H9 (cell line): ENCODE data around the gene MBD3L1. TPM values are rescaled to one million over a fixed set of nuclear protein-coding genes. Genes with fewer than 3 reads are reported as not detected.

Source experiments
- DNase-seq: peaks from one replicate; pipeline ENCODE4 v3.0.0-alpha.2; 2017
- H2AFZ ChIP-seq: one replicate; pipeline ENCODE4 v1.6.1; 2013; ENCODE audit warnings: mild to moderate bottlenecking, low read length, control low read depth, moderate library complexity
- H2AK5ac ChIP-seq: 2 replicates; pipeline ENCODE4 v1.6.1; 2013; ENCODE audit warnings: low read length, control low read depth, mixed read lengths; ENCODE audit not compliant: insufficient read length
- H2BK120ac ChIP-seq: one replicate; pipeline ENCODE4 v1.6.1; 2013; ENCODE audit warnings: low read depth, mild to moderate bottlenecking, low read length, control low read depth, inconsistent platforms; ENCODE audit not compliant: poor library complexity, severe bottlenecking
- H2BK12ac ChIP-seq: 2 replicates; pipeline ENCODE4 v1.6.1; 2013; ENCODE audit warnings: low read length, control low read depth, mixed read lengths, low read depth; ENCODE audit not compliant: insufficient read length
- H2BK15ac ChIP-seq: 2 replicates; pipeline ENCODE4 v1.6.1; 2013; ENCODE audit warnings: low read depth, low read length, control low read depth
- H2BK20ac ChIP-seq: one replicate; pipeline ENCODE4 v1.6.1; 2013; ENCODE audit warnings: low read depth, mild to moderate bottlenecking, low read length, control low read depth, inconsistent platforms; ENCODE audit not compliant: poor library complexity, severe bottlenecking
- H2BK5ac ChIP-seq: 2 replicates; pipeline ENCODE4 v1.6.1; 2013; ENCODE audit warnings: low read length, control low read depth, mixed read lengths; ENCODE audit not compliant: insufficient read length
- H3K14ac ChIP-seq: 2 replicates; pipeline ENCODE4 v1.6.1; 2013; ENCODE audit warnings: low read length, control low read depth; ENCODE audit not compliant: insufficient read depth
- H3K18ac ChIP-seq: 2 replicates; pipeline ENCODE4 v1.6.1; 2013; ENCODE audit warnings: low read depth, mild to moderate bottlenecking, mixed read lengths, low read length, control low read depth; ENCODE audit not compliant: insufficient read length
- H3K23ac ChIP-seq: 2 replicates; pipeline ENCODE4 v1.6.1; 2013; ENCODE audit warnings: low read length, control low read depth, mixed read lengths, low read depth; ENCODE audit not compliant: insufficient read length
- H3K23me2 ChIP-seq: 2 replicates; pipeline ENCODE4 v1.6.1; 2013; ENCODE audit warnings: low read depth, mild to moderate bottlenecking, mixed read lengths, low read length, control low read depth; ENCODE audit not compliant: insufficient read length, poor library complexity, severe bottlenecking
- H3K27ac ChIP-seq: 2 replicates; pipeline ENCODE4 v1.5.1; 2013; ENCODE audit warnings: low read length, control low read depth, mixed read lengths, low read depth; ENCODE audit not compliant: insufficient read length
- H3K27me3 ChIP-seq: 2 replicates; pipeline ENCODE4 v1.6.1; 2013; ENCODE audit warnings: low read length, control low read depth, inconsistent platforms; ENCODE audit not compliant: insufficient read depth
- H3K4ac ChIP-seq: 2 replicates; pipeline ENCODE4 v1.6.1; 2013; ENCODE audit warnings: low read depth, mild to moderate bottlenecking, control low read depth, inconsistent platforms, low read length, moderate library complexity
- H3K4me1 ChIP-seq: 2 replicates; pipeline ENCODE4 v1.6.1; 2013; ENCODE audit warnings: low read length, control low read depth, inconsistent platforms; ENCODE audit not compliant: insufficient read depth
- H3K4me2 ChIP-seq: 2 replicates; pipeline ENCODE4 v1.6.1; 2013; ENCODE audit warnings: low read length, control low read depth, mixed read lengths; ENCODE audit not compliant: insufficient read length, insufficient read depth
- H3K56ac ChIP-seq: 2 replicates; pipeline ENCODE4 v1.6.1; 2013; ENCODE audit warnings: low read depth, mild to moderate bottlenecking, mixed read lengths, low read length, control low read depth; ENCODE audit not compliant: insufficient read length
- H3K79me1 ChIP-seq: 2 replicates; pipeline ENCODE4 v1.6.1; 2013; ENCODE audit warnings: low read depth, mild to moderate bottlenecking, moderate library complexity, low read length, control low read depth, inconsistent platforms; ENCODE audit not compliant: insufficient read depth, poor library complexity, severe bottlenecking
- H3K79me2 ChIP-seq: 2 replicates; pipeline ENCODE4 v1.6.1; 2013; ENCODE audit warnings: low read length, control low read depth, inconsistent platforms; ENCODE audit not compliant: insufficient read depth
- H3K9ac ChIP-seq: 2 replicates; pipeline ENCODE4 v1.6.1; 2013; ENCODE audit warnings: low read length, control low read depth, mixed read lengths; ENCODE audit not compliant: insufficient read length; ENCODE audit errors: extremely low read depth
- H3K9me3 ChIP-seq: one replicate; pipeline ENCODE4 v1.6.1; 2013; ENCODE audit warnings: low read depth, low read length, inconsistent platforms; ENCODE audit not compliant: control insufficient read depth
- H3T11ph ChIP-seq: one replicate; pipeline ENCODE4 v1.6.1; 2013; ENCODE audit warnings: mild to moderate bottlenecking, low read length, control low read depth, inconsistent platforms
- H4K20me1 ChIP-seq: one replicate; pipeline ENCODE4 v1.6.1; 2013; ENCODE audit not compliant: control insufficient read depth, insufficient read length, insufficient read depth
- H4K5ac ChIP-seq: 2 replicates; pipeline ENCODE4 v1.6.1; 2013; ENCODE audit warnings: low read depth, mild to moderate bottlenecking, mixed read lengths, low read length, control low read depth; ENCODE audit not compliant: insufficient read length
- H4K8ac ChIP-seq: replicated peaks from 2 replicates; pipeline ENCODE4 v1.6.1; 2013; ENCODE audit warnings: low read length, control low read depth, mixed read lengths, low read depth; ENCODE audit not compliant: insufficient read length
- H4K91ac ChIP-seq: 2 replicates; pipeline ENCODE4 v1.6.1; 2013; ENCODE audit warnings: low read depth, mild to moderate bottlenecking, moderate library complexity, mixed read lengths, low read length, control low read depth; ENCODE audit not compliant: insufficient read length
- H3K27ac Mint-ChIP-seq, 3 experiments: 2 replicates in 2 of 3; 3 replicates in 1 of 3; pipeline ENCODE4 v1.8.0; 2020 to 2021; ENCODE audit warnings: mixed read lengths in 3 of 3, mild to moderate bottlenecking in 1 of 3, moderate library complexity in 1 of 3
- H3K27me3 Mint-ChIP-seq: 2 replicates; pipeline ENCODE4 v1.8.0; 2021; ENCODE audit warnings: low read depth, mild to moderate bottlenecking, moderate library complexity, mixed read lengths
- H3K36me3 Mint-ChIP-seq, 3 experiments: 2 replicates in 2 of 3; 3 replicates in 1 of 3; pipeline ENCODE4 v1.8.0; 2020 to 2021; ENCODE audit warnings: low read depth in 3 of 3, mixed read lengths in 3 of 3; ENCODE audit not compliant: insufficient read depth in 1 of 3
- H3K4me1 Mint-ChIP-seq, 2 experiments: 2 replicates each; pipeline ENCODE4 v1.8.0; 2020; ENCODE audit warnings: mixed read lengths in 2 of 2
- H3K4me3 Mint-ChIP-seq, 2 experiments: 2 replicates in 1 of 2; 3 replicates in 1 of 2; pipeline ENCODE4 v1.8.0; 2020 to 2021; ENCODE audit warnings: mild to moderate bottlenecking in 2 of 2, mixed read lengths in 2 of 2, moderate library complexity in 1 of 2
- H3K9me3 Mint-ChIP-seq, 2 experiments: 2 replicates in 1 of 2; 3 replicates in 1 of 2; pipeline ENCODE4 v1.8.0; 2020; ENCODE audit warnings: mild to moderate bottlenecking in 2 of 2, mixed read lengths in 2 of 2, moderate library complexity in 1 of 2
- CTCF ChIP-seq: fragments of 200-600 bp; sonication (generic); conservative IDR thresholded peaks from 3 replicates; pipeline ENCODE4 v1.8.0; 2021; ENCODE audit warnings: antibody characterized with exemption, mild to moderate bottlenecking
- WGBS: extraction: QIAGEN DNeasy Blood & Tissue Kit; methylation state at CpG from one replicate; pipeline ENCODE4 v1.1.7; 2013; ENCODE audit warnings: missing lambda C conversion rate, low lambda C conversion rate, mixed read lengths; ENCODE audit not compliant: insufficient read length; ENCODE audit errors: extremely low coverage; 5-methylcytosine and 5-hydroxymethylcytosine counted together
- total RNA-seq: library from RNA; stranded (reverse); gene quantifications from 2 replicates; pipeline ENCODE4 v1.2.1, GENCODE V29; 2021

Gene MBD3L1
- total RNA-seq, 1 experiment from 2014 or later: not detected

DNA sequence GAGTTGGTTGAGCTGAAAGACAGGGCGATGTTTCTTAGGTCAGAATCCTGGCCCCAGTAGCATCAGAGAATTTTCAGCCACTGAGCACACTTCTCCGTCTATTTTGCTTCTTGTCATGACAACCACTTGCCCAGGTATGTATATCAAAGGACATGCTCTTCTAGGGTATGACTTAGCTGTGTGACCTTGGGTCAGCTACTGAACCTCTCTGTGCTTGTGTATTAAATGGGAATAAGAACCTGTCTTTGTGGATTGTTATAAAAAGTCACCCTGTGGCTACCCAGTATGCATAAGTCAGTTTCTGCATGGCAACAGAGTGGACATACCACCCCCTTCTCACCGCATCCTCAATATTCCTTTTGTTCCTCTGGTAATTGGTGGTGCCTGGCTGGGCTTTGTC lies 26.1 kb downstream of the MBD3L1 start:
- no peak overlapping the region for H2BK12ac ChIP-seq
- H3K79me1 ChIP-seq: no peaks in the 10 kb centered on the region
- H2BK15ac ChIP-seq: no peak overlapping the region
- Mint-ChIP-seq H3K4me3 (no peak overlapping the region), H3K36me3 (peaks cover 5 to 27% (median 9%) of the 10 kb centered on the region in 3 experiments; a peak in 6 of 7 replicates), H3K27ac (no peak overlapping the region), H3K9me3 (peaks cover 61 to 88% of the 10 kb centered on the region in 2 experiments), H3K4me1 (no peaks in the 10 kb centered on the region), H3K27me3 (peaks cover 8% of the 10 kb centered on the region)
- no peak overlapping the region for H2BK120ac ChIP-seq
- no peak overlapping the region for H4K8ac ChIP-seq
- H3K56ac ChIP-seq: no peak overlapping the region
- no peak overlapping the region for H4K5ac ChIP-seq
- H3K23ac ChIP-seq: no peak overlapping the region
- H3K27ac ChIP-seq: no peak overlapping the region
- H3K9ac ChIP-seq: no peak overlapping the region
- H4K91ac ChIP-seq: no peak overlapping the region
- no peaks in the 10 kb centered on the region for H3K23me2 ChIP-seq
- H3K18ac ChIP-seq: no peak overlapping the region
- no peaks in the 10 kb centered on the region for H3K27me3 ChIP-seq
- no peaks in the 10 kb centered on the region for H4K20me1 ChIP-seq
- no peak for TF ChIP-seq CTCF
- DNase-seq: no peak
- no peak overlapping the region for H3K4ac ChIP-seq
- no peaks in the 10 kb centered on the region for H3K4me1 ChIP-seq
- H3K9me3 ChIP-seq: peaks cover 58% of the 10 kb centered on the region
- no peaks in the 10 kb centered on the region for H3K79me2 ChIP-seq
- H2BK5ac ChIP-seq: no peak overlapping the region
- no peak overlapping the region for H2AK5ac ChIP-seq
- H3T11ph ChIP-seq: no peak overlapping the region
- H3K14ac ChIP-seq: no peak overlapping the region
- WGBS: no CpG with 5 or more reads among the region's 3 CpGs
- H2AFZ ChIP-seq: no peak overlapping the region
- H3K4me2 ChIP-seq: no peak overlapping the region
- H2BK20ac ChIP-seq: no peak overlapping the region
